Neural progenitor cell (in vitro differentiated cells): ENCODE data around the gene LUZP2.

Source experiments
- EZH2 ChIP-seq: fragments of 200-600 bp; sonication (generic); IDR thresholded peaks from 2 replicates; pipeline ENCODE4 v1.6.1; 2017; ENCODE audit warnings: antibody characterized with exemption, mild to moderate bottlenecking, moderate library complexity
- EZH2phosphoT487 ChIP-seq: fragments of 200-600 bp; sonication (generic); IDR thresholded peaks from 2 replicates; pipeline ENCODE4 v1.6.1; 2017; ENCODE audit warnings: antibody characterized with exemption
- TF ChIP-seq, protein P1 (sequence below): fragments of 200-600 bp; sonication (generic); IDR thresholded peaks from 2 replicates; pipeline ENCODE4 v1.5.1; 2017; ENCODE audit warnings: antibody characterized with exemption, mild to moderate bottlenecking

DNA sequence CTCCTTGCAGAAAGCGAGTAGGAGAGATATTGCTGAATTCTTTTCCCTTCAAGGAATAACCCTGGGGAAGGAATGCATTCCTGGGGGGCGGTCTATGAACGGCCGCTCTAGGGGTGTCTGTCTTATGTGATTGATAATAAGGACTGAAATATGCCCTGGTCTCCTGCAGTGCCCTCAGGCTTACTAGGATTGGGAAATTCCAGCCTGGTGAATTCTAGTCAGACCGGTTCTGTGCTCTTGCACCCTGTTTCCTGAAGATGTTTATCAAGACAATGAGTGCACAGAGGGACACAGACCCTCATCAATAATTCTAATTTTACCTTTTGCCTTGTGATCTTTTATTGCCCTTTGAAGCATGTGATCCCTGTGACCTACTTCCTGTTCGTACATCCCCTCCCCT lies 140.7 kb downstream of the LUZP2 start:
- TF ChIP-seq EZH2 (no peak), EZH2phosphoT487 (no peak)
- TF ChIP-seq, protein P1, sequence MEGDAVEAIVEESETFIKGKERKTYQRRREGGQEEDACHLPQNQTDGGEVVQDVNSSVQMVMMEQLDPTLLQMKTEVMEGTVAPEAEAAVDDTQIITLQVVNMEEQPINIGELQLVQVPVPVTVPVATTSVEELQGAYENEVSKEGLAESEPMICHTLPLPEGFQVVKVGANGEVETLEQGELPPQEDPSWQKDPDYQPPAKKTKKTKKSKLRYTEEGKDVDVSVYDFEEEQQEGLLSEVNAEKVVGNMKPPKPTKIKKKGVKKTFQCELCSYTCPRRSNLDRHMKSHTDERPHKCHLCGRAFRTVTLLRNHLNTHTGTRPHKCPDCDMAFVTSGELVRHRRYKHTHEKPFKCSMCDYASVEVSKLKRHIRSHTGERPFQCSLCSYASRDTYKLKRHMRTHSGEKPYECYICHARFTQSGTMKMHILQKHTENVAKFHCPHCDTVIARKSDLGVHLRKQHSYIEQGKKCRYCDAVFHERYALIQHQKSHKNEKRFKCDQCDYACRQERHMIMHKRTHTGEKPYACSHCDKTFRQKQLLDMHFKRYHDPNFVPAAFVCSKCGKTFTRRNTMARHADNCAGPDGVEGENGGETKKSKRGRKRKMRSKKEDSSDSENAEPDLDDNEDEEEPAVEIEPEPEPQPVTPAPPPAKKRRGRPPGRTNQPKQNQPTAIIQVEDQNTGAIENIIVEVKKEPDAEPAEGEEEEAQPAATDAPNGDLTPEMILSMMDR, result no peak
